Esophagus muscularis mucosa (tissue), 4 donors: Measurements from ENCODE around the gene CCDC182. TPM values are rescaled to one million over a fixed set of nuclear protein-coding genes. Genes with fewer than 3 reads are reported as not detected.

ENCODE experiments used
- DNase-seq: peaks from one replicate; pipeline ENCODE4 v3.0.0-alpha.2; 2017; ENCODE audit errors: extremely low spot score
- H3K27ac ChIP-seq, 4 donors: fragments of 200-600 bp; sonication (generic); replicated peaks in 1 of 4; 1 replicate in 3 of 4; 2 replicates in 1 of 4; pipeline ENCODE4 v1.5.1; 2016 to 2019; ENCODE audit warnings: mild to moderate bottlenecking in 1 of 4
- H3K27me3 ChIP-seq, 4 donors: fragments of 200-600 bp; sonication (generic); one replicate each; pipeline versions ENCODE4 v1.5.1 to v1.6.0; 2016 to 2019
- H3K36me3 ChIP-seq, 4 donors: fragments of 200-600 bp; sonication (generic); one replicate each; pipeline ENCODE4 v1.5.1; 2016 to 2019
- H3K4me1 ChIP-seq, 4 donors: fragments of 200-600 bp; sonication (generic); one replicate each; pipeline ENCODE4 v1.5.1; 2016 to 2019
- H3K4me3 ChIP-seq, 4 donors: fragments of 200-600 bp; sonication (generic); 1 replicate in 2 of 4; 2 replicates in 2 of 4; pipeline ENCODE4 v1.5.1; 2016 to 2019; ENCODE audit warnings: mild to moderate bottlenecking in 4 of 4, moderate library complexity in 1 of 4
- H3K9me3 ChIP-seq, 4 donors: fragments of 200-600 bp; sonication (generic); 1 replicate in 3 of 4; 2 replicates in 1 of 4; pipeline ENCODE4 v1.5.1; 2016 to 2019
- EP300 ChIP-seq: sonication (generic); formaldehyde crosslinking; IDR thresholded peaks from one replicate; pipeline ENCODE4 v1.6.1; 2017; ENCODE audit warnings: antibody characterized with exemption
- POLR2A ChIP-seq: fragments of 450-650 bp; IDR thresholded peaks from one replicate; pipeline ENCODE4 v1.6.1; 2017; ENCODE audit warnings: antibody characterized with exemption, moderate library complexity, mild to moderate bottlenecking, low read depth
- POLR2AphosphoS5 ChIP-seq, 2 donors: sonication (generic); formaldehyde crosslinking; IDR thresholded peaks; one replicate each; pipeline ENCODE4 v1.6.1; 2017; ENCODE audit warnings: antibody characterized with exemption in 2 of 2
- WGBS: methylation state at CpG from one replicate; pipeline ENCODE4 v1.1.5; 2018; 5-methylcytosine and 5-hydroxymethylcytosine counted together
- intact Hi-C: fragments of 100-400 bp; cut with DNase I; formaldehyde crosslinking; loops from one replicate; pipeline ENCODE4 v1.15.1; 2023
- total RNA-seq, 4 donors: library from RNA; depleted of rRNA; stranded (reverse); fragments of >200 nt; gene quantifications; one replicate each; pipeline versions ENCODE4 v1.1.0 to v1.2.1, GENCODE V29; 2016
- TF ChIP-seq, protein P1 (sequence below), 3 experiments: fragments of 200-600 bp in 2 of 3; fragments of 450-650 bp in 1 of 3; sonication (generic) in 2 of 3; IDR thresholded peaks; one replicate each; pipeline ENCODE4 v1.5.1; 2017 to 2019; ENCODE audit warnings: antibody characterized with exemption in 3 of 3, mild to moderate bottlenecking in 2 of 3, moderate library complexity in 1 of 3

CCDC182 gene
- total RNA-seq, 4 donors from 2014 or later = not detected

DNA sequence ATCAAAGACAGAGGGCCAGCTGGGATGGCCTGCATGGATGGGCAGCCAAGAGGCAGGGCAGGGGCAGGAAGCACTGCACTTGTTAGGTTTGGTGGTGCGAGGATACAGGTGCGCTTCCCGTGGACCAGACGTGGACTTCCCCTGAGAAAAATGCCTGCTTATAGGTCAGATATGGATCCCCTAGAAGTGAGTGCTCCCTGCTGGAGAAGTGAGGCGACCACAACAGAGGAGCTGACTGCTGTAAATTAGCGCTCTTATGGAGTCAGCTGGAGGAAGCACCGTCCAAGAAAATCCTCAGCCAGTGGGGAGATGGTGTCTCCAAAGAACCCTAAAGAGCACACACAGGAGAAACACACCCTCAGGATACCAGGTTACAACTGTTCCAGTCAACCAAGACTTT, 27.7 kb upstream of the CCDC182 start:
- DNase-seq = no peak
- Histone ChIP-seq H3K4me3 (no peak overlapping the region), H3K36me3 (no peaks in the 10 kb centered on the region), H3K27me3 (peaks cover 0 to 1% (median 0%) of the 10 kb centered on the region in 4 donors), H3K9me3 (no peaks in the 10 kb centered on the region), H3K4me1 (no peaks in the 10 kb centered on the region), H3K27ac (no peak overlapping the region)
- intact Hi-C loops = no loop called here
- WGBS = 97% methylated on average over 3 of the region's 7 CpGs
- TF ChIP-seq POLR2A = no peak
- TF ChIP-seq, protein P1, sequence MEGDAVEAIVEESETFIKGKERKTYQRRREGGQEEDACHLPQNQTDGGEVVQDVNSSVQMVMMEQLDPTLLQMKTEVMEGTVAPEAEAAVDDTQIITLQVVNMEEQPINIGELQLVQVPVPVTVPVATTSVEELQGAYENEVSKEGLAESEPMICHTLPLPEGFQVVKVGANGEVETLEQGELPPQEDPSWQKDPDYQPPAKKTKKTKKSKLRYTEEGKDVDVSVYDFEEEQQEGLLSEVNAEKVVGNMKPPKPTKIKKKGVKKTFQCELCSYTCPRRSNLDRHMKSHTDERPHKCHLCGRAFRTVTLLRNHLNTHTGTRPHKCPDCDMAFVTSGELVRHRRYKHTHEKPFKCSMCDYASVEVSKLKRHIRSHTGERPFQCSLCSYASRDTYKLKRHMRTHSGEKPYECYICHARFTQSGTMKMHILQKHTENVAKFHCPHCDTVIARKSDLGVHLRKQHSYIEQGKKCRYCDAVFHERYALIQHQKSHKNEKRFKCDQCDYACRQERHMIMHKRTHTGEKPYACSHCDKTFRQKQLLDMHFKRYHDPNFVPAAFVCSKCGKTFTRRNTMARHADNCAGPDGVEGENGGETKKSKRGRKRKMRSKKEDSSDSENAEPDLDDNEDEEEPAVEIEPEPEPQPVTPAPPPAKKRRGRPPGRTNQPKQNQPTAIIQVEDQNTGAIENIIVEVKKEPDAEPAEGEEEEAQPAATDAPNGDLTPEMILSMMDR (IDR thresholded peaks at IDR 0.05) = no peak
- TF ChIP-seq POLR2AphosphoS5 (IDR thresholded peaks at IDR 0.05) = no peak
- no peak for TF ChIP-seq EP300

DNA sequence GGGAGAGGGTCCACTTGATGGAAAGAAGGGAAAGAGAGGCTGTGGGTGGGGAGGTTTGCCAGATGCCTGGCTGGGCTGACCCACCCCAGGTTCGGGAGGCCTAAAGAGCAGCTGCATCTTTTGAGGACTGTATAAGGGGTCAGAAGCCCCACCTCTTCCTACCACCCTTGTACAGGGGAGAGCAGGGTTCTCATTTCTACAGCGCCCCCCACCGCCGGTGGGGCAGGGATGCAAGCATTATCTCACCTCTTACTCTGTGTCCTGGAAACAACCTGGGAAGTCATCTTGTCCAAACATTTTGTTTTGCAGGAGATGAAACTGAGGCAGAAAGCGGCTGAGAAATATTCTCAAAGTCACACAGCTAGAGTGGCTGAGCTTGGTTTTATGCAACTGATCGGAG, 22.5 kb upstream of the CCDC182 start:
- DNase-seq = no peak
- Histone ChIP-seq H3K36me3 (no peaks in the 10 kb centered on the region), H3K4me3 (no peak overlapping the region), H3K27me3 (peaks cover 0 to 4% (median 0%) of the 10 kb centered on the region in 4 donors), H3K4me1 (no peaks in the 10 kb centered on the region), H3K9me3 (no peaks in the 10 kb centered on the region), H3K27ac (no peak overlapping the region)
- WGBS = 72% methylated on average over 6 of the region's 6 CpGs
- intact Hi-C loops = no loop called here
- TF ChIP-seq, protein P1 (IDR thresholded peaks at IDR 0.05) = no peak

DNA sequence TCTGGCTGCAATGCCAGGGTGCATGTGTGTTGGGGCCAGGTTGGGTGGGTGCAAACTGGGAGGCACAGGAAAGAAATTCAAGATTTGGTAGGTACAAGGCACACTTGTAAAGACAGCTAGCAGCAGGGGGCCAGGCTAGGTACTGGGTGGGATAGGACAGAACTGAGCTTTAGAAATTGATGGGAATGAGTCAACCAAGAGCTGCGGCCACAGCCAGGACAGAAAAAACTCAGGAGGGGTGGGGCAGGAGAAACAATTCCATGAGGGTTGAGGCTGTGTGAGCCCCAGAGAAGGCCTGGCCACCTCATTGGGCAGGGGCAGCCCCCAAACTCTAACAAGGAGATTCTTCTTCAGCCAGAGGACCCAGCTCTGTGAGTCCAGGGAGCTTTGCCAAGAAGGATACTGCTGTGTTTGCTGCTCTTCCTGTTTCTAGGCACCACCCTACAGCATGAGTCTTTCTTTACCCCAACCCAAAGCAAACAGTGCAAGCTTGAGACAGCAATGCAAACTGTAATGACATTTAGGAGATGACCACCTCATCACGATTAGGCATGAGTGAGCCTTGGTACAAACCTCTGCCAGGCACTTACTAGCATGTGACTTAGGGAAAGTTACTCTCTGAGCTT, 21.3 kb upstream of the CCDC182 start:
- TF ChIP-seq POLR2A = no peak
- no peak for TF ChIP-seq POLR2AphosphoS5 (IDR thresholded peaks at IDR 0.05)
- TF ChIP-seq EP300 = no peak
- TF ChIP-seq, protein P1 (IDR thresholded peaks at IDR 0.05) = no peak
- Histone ChIP-seq H3K9me3 (no peaks in the 10 kb centered on the region), H3K4me3 (no peak overlapping the region), H3K27ac (no peak overlapping the region), H3K4me1 (no peaks in the 10 kb centered on the region), H3K27me3 (peaks cover 0 to 4% (median 0%) of the 10 kb centered on the region in 4 donors), H3K36me3 (no peaks in the 10 kb centered on the region)
- intact Hi-C loops = no loop called here
- WGBS = 84% methylated on average over 2 of the region's 2 CpGs
- no peak for DNase-seq

DNA sequence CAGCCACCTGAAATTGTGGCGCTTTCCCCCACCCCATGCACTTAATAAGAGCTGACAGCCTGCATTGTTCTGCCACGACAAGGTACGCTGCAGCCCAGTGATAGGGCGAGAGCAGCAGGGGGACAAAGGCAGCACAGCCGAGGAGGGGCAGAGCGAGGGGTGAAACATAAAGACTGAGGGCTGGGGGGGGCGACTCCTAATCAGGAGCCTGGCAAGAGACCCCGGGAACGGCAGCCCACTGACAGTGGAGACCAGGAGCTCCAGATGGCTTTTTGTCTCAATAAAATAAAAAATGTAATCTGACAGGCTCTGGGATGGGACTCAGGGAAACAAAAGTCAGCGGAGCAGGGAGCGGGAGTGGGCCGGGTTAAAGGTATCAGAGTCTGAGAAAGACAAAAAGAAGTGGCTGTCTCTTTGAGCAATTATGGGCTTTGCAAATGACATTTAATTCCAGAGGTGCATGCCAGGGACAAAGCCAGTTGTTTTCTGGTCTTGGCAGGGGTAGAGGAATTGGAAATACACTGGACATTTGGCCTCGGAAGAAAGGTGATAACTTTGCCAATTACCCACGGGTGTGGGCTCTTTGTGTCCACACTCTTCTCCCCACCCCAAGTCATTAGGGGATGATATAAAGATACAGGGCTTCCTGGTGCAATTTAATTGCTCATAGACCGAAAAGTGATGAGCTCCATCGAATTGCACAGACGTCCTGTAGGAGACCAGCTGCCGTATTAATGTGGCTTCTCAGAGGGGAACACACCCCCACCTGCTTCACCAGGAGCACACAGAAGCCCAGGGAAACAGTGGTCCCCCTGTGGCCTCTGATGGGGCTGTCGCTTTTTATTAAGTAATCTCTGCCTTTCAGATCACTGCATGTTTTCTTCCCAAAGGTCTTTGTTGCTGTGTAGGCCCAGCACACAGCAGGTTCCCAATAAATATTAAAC, 17.6 kb upstream of the CCDC182 start:
- TF ChIP-seq EP300 (no peak), POLR2A (no peak), POLR2AphosphoS5 (IDR thresholded peaks at IDR 0.05) (no peak)
- TF ChIP-seq, protein P1 (IDR thresholded peaks at IDR 0.05) = no peak
- intact Hi-C loops = no loop called here
- Histone ChIP-seq H3K4me1 (peaks cover 0 to 15% (median 14%) of the 10 kb centered on the region in 4 donors), H3K4me3 (no peak overlapping the region), H3K9me3 (no peaks in the 10 kb centered on the region), H3K27me3 (peaks cover 0 to 2% (median 0%) of the 10 kb centered on the region in 4 donors), H3K36me3 (no peaks in the 10 kb centered on the region), H3K27ac (no peak overlapping the region)
- DNase-seq = no peak
- 75% methylated on average over 19 of the region's 19 CpGs for WGBS
